ENCODE data around the gene ADPRM.
A peak's percentile ranks its signal among the peaks of the same experiment; 100 is the strongest.

Gene ADPRM

DNA sequence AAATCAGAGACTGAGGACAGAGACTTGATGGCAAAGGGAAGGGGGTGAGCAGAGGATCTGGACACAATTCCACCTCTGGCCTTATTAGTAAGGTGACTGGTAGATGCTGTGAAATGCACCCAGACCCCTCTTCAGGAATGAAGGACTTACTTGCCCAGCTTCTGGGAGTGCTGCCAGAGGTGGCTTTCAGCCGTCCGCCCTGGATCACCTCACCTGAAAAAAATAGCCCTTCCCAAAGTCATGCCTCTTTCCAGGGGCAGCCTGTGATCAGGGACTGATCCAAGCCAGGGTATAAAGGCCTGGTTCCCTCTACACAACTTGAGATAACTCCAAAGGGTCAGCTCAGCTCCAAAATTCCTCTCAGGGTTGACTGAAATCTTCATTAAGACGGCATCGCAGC lies 52.8 kb downstream of the ADPRM start (continued):
- TF ChIP-seq ZBTB20 (tag by site-specific recombination; IDR thresholded peaks at IDR 0.05), result no peak

DNA sequence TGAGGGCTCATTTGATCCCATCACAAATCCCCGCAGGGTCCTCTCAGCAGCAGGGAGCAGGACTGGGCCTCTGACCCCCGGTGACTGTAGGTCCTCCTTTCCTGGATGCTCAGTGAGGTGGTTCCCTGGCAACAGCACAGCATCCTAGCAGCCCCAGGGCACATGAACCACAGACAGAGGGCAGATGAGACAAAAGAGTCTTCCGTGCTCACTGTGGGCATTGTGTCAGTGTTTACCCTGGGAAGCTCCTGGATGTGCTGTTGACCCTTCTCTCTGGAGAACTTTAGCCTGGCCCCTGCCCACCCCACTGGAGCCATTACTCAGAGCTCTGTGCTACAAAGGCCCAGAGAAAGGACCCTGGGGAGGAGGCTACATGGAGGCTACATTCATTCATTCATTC lies 54.2 kb downstream of the ADPRM start:
- TF ChIP-seq GFI1B (tag by site-specific recombination; IDR thresholded peaks at IDR 0.05), result no peak
- no peak for TF ChIP-seq GLIS1 (tag by site-specific recombination; IDR thresholded peaks at IDR 0.05)
- no peak for TF ChIP-seq ZNF792 (tag by site-specific recombination; IDR thresholded peaks at IDR 0.05)
- TF ChIP-seq ZNF571 (tag by site-specific recombination; IDR thresholded peaks at IDR 0.05), result no peak
- POLR2A ChIA-PET, result no interaction called here
- no peaks in the 10 kb centered on the region for H3K36me3 ChIP-seq (ENCODE audit: control insufficient read depth in 2 of 2, insufficient read depth in 1 of 2, low read length in 2 of 2)
- CTCF ChIA-PET, result interaction anchor here (5.7 to 6.1 kb wide), 2 partner anchors 14 to 93 kb away, joined by 49 to 62 read pairs; no protein-coding TSS in a partner anchor
- no peak overlapping the region for H3K4me3 ChIP-seq (ENCODE audit: low read depth, low read length)
- H3K9me3 ChIP-seq (ENCODE audit: control insufficient read depth, insufficient read depth, low read depth, low read length), result no peaks in the 10 kb centered on the region
- no peak overlapping the region for H3K27ac ChIP-seq (ENCODE audit: extremely low read depth, low read depth, low read length)
- H3K4me1 ChIP-seq (ENCODE audit: control insufficient read depth, insufficient read depth, low read length), result no peaks in the 10 kb centered on the region

DNA sequence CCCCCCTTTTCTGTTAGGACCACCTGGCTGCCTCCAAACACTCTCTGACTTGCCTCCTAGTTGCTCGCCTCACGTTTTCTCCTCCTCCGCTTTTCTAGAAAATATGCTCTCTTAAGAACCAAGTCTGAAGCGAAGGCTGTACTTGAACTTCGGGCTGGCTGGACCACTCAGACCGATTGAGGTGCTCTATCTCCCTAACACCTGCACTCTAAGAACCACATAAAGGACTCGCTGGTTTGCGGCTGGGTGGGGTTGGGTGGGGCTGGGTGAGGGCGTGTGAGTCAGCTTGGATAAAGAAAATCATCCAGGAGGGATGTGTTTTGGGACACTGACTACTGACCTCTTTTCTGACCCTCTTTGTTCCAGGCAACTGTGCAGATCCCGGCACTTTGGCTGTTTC lies 55.3 kb downstream of the ADPRM start:
- TF ChIP-seq ZNF585B (tag by site-specific recombination; IDR thresholded peaks at IDR 0.05), result no peak
- TF ChIP-seq, protein P1, sequence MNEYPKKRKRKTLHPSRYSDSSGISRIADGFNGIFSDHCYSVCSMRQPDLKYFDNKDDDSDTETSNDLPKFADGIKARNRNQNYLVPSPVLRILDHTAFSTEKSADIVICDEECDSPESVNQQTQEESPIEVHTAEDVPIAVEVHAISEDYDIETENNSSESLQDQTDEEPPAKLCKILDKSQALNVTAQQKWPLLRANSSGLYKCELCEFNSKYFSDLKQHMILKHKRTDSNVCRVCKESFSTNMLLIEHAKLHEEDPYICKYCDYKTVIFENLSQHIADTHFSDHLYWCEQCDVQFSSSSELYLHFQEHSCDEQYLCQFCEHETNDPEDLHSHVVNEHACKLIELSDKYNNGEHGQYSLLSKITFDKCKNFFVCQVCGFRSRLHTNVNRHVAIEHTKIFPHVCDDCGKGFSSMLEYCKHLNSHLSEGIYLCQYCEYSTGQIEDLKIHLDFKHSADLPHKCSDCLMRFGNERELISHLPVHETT (tag by site-specific recombination; IDR thresholded peaks at IDR 0.05), result no peak
- no peak for TF ChIP-seq ZNF514 (tag by site-specific recombination; IDR thresholded peaks at IDR 0.05)
- TF ChIP-seq ZNF404 (tag by site-specific recombination; IDR thresholded peaks at IDR 0.05), result no peak
- TF ChIP-seq SCRT1 (tag by site-specific recombination; IDR thresholded peaks at IDR 0.05; ENCODE audit: borderline replicate concordance), result no peak
- TF ChIP-seq YY1 (tag by site-specific recombination; IDR thresholded peaks at IDR 0.05), result no peak
- no peak for TF ChIP-seq HOXD13 (CRISPR knock-in tag; IDR thresholded peaks at IDR 0.05; ENCODE audit: borderline replicate concordance)
- no peak for TF ChIP-seq ZNF660 (tag by site-specific recombination; IDR thresholded peaks at IDR 0.05)
- TF ChIP-seq, protein P2, sequence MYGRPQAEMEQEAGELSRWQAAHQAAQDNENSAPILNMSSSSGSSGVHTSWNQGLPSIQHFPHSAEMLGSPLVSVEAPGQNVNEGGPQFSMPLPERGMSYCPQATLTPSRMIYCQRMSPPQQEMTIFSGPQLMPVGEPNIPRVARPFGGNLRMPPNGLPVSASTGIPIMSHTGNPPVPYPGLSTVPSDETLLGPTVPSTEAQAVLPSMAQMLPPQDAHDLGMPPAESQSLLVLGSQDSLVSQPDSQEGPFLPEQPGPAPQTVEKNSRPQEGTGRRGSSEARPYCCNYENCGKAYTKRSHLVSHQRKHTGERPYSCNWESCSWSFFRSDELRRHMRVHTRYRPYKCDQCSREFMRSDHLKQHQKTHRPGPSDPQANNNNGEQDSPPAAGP (tag by site-specific recombination; IDR thresholded peaks at IDR 0.05), result no peak
- TF ChIP-seq KLF10 (tag by site-specific recombination; IDR thresholded peaks at IDR 0.05), result no peak
- H3K4me3 ChIP-seq (ENCODE audit: low read depth, low read length), result no peak overlapping the region
- H3K9me3 ChIP-seq (ENCODE audit: control insufficient read depth, insufficient read depth, low read depth, low read length), result no peaks in the 10 kb centered on the region
- H3K4me1 ChIP-seq (ENCODE audit: control insufficient read depth, insufficient read depth, low read length), result no peaks in the 10 kb centered on the region
- ChIA-PET POLR2A (no interaction called here), CTCF (interaction anchor here (0.8 to 5.7 kb wide), 3 partner anchors 41 to 135 kb away, joined by 3 to 62 read pairs (median 3); no protein-coding TSS in a partner anchor)
- H3K27ac ChIP-seq (ENCODE audit: extremely low read depth, low read depth, low read length), result no peak overlapping the region
- no peaks in the 10 kb centered on the region for H3K36me3 ChIP-seq (ENCODE audit: control insufficient read depth in 2 of 2, insufficient read depth in 1 of 2, low read length in 2 of 2)

DNA sequence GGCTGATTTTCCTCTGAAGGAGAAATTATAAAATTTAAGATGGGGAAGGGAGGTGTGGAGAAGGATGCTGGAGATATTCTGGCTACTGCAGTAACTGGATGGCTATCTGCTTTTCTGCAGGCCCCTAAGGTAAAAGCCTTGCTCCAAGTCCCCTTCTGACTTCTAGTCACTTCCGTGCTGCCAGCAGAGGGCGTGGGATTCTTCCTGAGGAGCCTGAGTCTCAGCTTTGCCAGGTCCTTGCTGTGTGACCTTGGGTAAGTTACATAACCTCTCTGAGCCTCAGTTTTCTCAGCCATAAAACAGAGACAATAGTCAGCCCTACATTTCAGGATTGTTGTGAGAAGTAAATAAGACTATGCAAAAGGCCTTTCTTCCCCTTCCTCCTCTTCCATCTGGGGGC lies 56.7 kb downstream of the ADPRM start:
- ChIA-PET CTCF (interaction anchor here (0.6 to 5.7 kb wide), 9 partner anchors 9 to 1232 kb away, joined by 3 to 62 read pairs (median 4); no protein-coding TSS in a partner anchor), POLR2A (no interaction called here)
- Histone ChIP-seq H3K36me3 (ENCODE audit: control insufficient read depth in 2 of 2, insufficient read depth in 1 of 2, low read length in 2 of 2) (no peaks in the 10 kb centered on the region), H3K4me1 (ENCODE audit: control insufficient read depth, insufficient read depth, low read length) (no peaks in the 10 kb centered on the region), H3K27ac (ENCODE audit: extremely low read depth, low read depth, low read length) (no peak overlapping the region), H3K9me3 (ENCODE audit: control insufficient read depth, insufficient read depth, low read depth, low read length) (no peaks in the 10 kb centered on the region), H3K4me3 (ENCODE audit: low read depth, low read length) (no peak overlapping the region)
- TF ChIP-seq ZNF416 (tag by site-specific recombination; IDR thresholded peaks at IDR 0.05), result no peak
- TF ChIP-seq ZNF157 (tag by site-specific recombination; IDR thresholded peaks at IDR 0.05), result no peak
- no peak for TF ChIP-seq FEZF1 (tag by site-specific recombination; IDR thresholded peaks at IDR 0.05)
- TF ChIP-seq, protein P3, sequence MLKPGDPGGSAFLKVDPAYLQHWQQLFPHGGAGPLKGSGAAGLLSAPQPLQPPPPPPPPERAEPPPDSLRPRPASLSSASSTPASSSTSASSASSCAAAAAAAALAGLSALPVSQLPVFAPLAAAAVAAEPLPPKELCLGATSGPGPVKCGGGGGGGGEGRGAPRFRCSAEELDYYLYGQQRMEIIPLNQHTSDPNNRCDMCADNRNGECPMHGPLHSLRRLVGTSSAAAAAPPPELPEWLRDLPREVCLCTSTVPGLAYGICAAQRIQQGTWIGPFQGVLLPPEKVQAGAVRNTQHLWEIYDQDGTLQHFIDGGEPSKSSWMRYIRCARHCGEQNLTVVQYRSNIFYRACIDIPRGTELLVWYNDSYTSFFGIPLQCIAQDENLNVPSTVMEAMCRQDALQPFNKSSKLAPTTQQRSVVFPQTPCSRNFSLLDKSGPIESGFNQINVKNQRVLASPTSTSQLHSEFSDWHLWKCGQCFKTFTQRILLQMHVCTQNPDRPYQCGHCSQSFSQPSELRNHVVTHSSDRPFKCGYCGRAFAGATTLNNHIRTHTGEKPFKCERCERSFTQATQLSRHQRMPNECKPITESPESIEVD (tag by site-specific recombination; IDR thresholded peaks at IDR 0.05), result no peak
- 0 out of 2 replicates have a peak, but pooled peaks have one; percentile 7 for TF ChIP-seq ZNF654 (tag by site-specific recombination; IDR thresholded peaks at IDR 0.05; ENCODE audit: low read depth)
- TF ChIP-seq SCRT2 (tag by site-specific recombination; IDR thresholded peaks at IDR 0.05), result no peak
- no peak for TF ChIP-seq ZNF366 (tag by site-specific recombination; conservative IDR thresholded peaks at IDR 0.05)
- TF ChIP-seq, protein P4, sequence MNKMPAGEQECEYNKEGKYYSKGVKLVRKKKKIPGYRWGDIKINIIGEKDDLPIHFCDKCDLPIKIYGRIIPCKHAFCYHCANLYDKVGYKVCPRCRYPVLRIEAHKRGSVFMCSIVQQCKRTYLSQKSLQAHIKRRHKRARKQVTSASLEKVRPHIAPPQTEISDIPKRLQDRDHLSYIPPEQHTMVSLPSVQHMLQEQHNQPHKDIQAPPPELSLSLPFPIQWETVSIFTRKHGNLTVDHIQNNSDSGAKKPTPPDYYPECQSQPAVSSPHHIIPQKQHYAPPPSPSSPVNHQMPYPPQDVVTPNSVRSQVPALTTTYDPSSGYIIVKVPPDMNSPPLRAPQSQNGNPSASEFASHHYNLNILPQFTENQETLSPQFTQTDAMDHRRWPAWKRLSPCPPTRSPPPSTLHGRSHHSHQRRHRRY (tag by site-specific recombination; IDR thresholded peaks at IDR 0.05), result no peak
- no peak for TF ChIP-seq ZNF133 (tag by site-specific recombination; IDR thresholded peaks at IDR 0.05)
- no peak for TF ChIP-seq MEIS1 (CRISPR knock-in tag; IDR thresholded peaks at IDR 0.05; ENCODE audit: borderline replicate concordance)
- no peak for TF ChIP-seq ZNF571 (tag by site-specific recombination; IDR thresholded peaks at IDR 0.05)
- no peak for TF ChIP-seq ZNF48 (tag by site-specific recombination; IDR thresholded peaks at IDR 0.05)
- TF ChIP-seq, protein P5, sequence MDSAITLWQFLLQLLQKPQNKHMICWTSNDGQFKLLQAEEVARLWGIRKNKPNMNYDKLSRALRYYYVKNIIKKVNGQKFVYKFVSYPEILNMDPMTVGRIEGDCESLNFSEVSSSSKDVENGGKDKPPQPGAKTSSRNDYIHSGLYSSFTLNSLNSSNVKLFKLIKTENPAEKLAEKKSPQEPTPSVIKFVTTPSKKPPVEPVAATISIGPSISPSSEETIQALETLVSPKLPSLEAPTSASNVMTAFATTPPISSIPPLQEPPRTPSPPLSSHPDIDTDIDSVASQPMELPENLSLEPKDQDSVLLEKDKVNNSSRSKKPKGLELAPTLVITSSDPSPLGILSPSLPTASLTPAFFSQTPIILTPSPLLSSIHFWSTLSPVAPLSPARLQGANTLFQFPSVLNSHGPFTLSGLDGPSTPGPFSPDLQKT (IDR thresholded peaks at IDR 0.05; ENCODE audit: borderline replicate concordance, low read depth, low read length), result no peak

All from HEK293 (cell line).